ENCODE data around the gene CFAP97D2. TPM values are rescaled to one million over a fixed set of nuclear protein-coding genes. Genes with fewer than 3 reads are reported as not detected.
"Not testable (repeated sequence)": the region's sequence is repeated elsewhere in the genome, so short reads cannot be mapped to it uniquely, and the experiment has no call there.

The CFAP97D2 gene
- total and polyA plus RNA-seq, 4 donors = not detected

GRCh38 chr13:114258589-114258988, 79.5 kb downstream of the CFAP97D2 start:
- peaks cover 7 to 22% of the 10 kb centered on the region in 2 donors for H3K36me3 ChIP-seq (ENCODE audit: control insufficient read depth in 1 of 2, insufficient read depth in 2 of 2, low read length in 1 of 2)
- ATAC-seq (ENCODE audit: low FRiP score) (no peak), DNase-seq (no peak)
- no peaks in the 10 kb centered on the region for H3K4me1 ChIP-seq (ENCODE audit: control insufficient read depth in 1 of 2, insufficient read depth in 2 of 2, low read length in 2 of 2)
- intact Hi-C loops (cut with DNase I) = no loop called here
- H3K4me3 ChIP-seq (ENCODE audit: low read length in 2 of 2) = no peak overlapping the region
- H3K27me3 ChIP-seq (ENCODE audit: control insufficient read depth in 1 of 2, insufficient read depth in 2 of 2, low read length in 1 of 2) = no peaks in the 10 kb centered on the region
- WGBS, 2 donors = 94 to 95% methylated on average over 8 of the region's 8 CpGs
- no peak overlapping the region for H3K27ac ChIP-seq (ENCODE audit: low read depth in 1 of 2, low read length in 2 of 2)
- no peaks in the 10 kb centered on the region for H3K9me3 ChIP-seq (ENCODE audit: control insufficient read depth, low read length)

GRCh38 chr13:114259374-114259773, 80.3 kb downstream of the CFAP97D2 start:
- ATAC-seq (ENCODE audit: low FRiP score) (no peak), DNase-seq (no peak)
- intact Hi-C loops (cut with DNase I) = no loop called here
- Histone ChIP-seq H3K27ac (ENCODE audit: low read depth in 1 of 2, low read length in 2 of 2) (no peak overlapping the region), H3K27me3 (ENCODE audit: control insufficient read depth in 1 of 2, insufficient read depth in 2 of 2, low read length in 1 of 2) (no peaks in the 10 kb centered on the region), H3K4me1 (ENCODE audit: control insufficient read depth in 1 of 2, insufficient read depth in 2 of 2, low read length in 2 of 2) (no peaks in the 10 kb centered on the region), H3K9me3 (ENCODE audit: control insufficient read depth, low read length) (no peaks in the 10 kb centered on the region), H3K36me3 (ENCODE audit: control insufficient read depth in 1 of 2, insufficient read depth in 2 of 2, low read length in 1 of 2) (peaks cover 7 to 22% of the 10 kb centered on the region in 2 donors), H3K4me3 (ENCODE audit: low read length in 2 of 2) (no peak overlapping the region)
- 61 to 72% methylated on average over 7 of the region's 7 CpGs for WGBS, 2 donors

GRCh38 chr13:114259974-114260373, 80.9 kb downstream of the CFAP97D2 start:
- ATAC-seq (ENCODE audit: low FRiP score) (no peak), DNase-seq (no peak)
- Histone ChIP-seq H3K27ac (ENCODE audit: low read depth in 1 of 2, low read length in 2 of 2) (no peak overlapping the region), H3K9me3 (ENCODE audit: control insufficient read depth, low read length) (no peaks in the 10 kb centered on the region), H3K36me3 (ENCODE audit: control insufficient read depth in 1 of 2, insufficient read depth in 2 of 2, low read length in 1 of 2) (peaks cover 7 to 19% of the 10 kb centered on the region in 2 donors), H3K4me1 (ENCODE audit: control insufficient read depth in 1 of 2, insufficient read depth in 2 of 2, low read length in 2 of 2) (no peaks in the 10 kb centered on the region), H3K27me3 (ENCODE audit: control insufficient read depth in 1 of 2, insufficient read depth in 2 of 2, low read length in 1 of 2) (no peaks in the 10 kb centered on the region), H3K4me3 (ENCODE audit: low read length in 2 of 2) (no peak overlapping the region)
- 74 to 80% methylated on average over 4 of the region's 4 CpGs for WGBS, 2 donors
- intact Hi-C loops (cut with DNase I) = no loop called here

- DNase-seq = no peak
- Histone ChIP-seq H3K27ac (ENCODE audit: low read depth in 1 of 2, low read length in 2 of 2) (no peak overlapping the region), H3K4me3 (ENCODE audit: low read length in 2 of 2) (no peak overlapping the region), H3K4me1 (ENCODE audit: control insufficient read depth in 1 of 2, insufficient read depth in 2 of 2, low read length in 2 of 2) (no peaks in the 10 kb centered on the region), H3K27me3 (ENCODE audit: control insufficient read depth in 1 of 2, insufficient read depth in 2 of 2, low read length in 1 of 2) (no peaks in the 10 kb centered on the region), H3K9me3 (ENCODE audit: control insufficient read depth, low read length) (no peaks in the 10 kb centered on the region), H3K36me3 (ENCODE audit: control insufficient read depth in 1 of 2, insufficient read depth in 2 of 2, low read length in 1 of 2) (peaks cover 7 to 21% of the 10 kb centered on the region in 2 donors)
- intact Hi-C loops (cut with DNase I) = no loop called here
- ATAC-seq (ENCODE audit: low FRiP score) = no peak
- WGBS, 2 donors = 93% methylated on average over 3 of the region's 3 CpGs
Measured at GRCh38 chr13:114260814-114261213, 81.8 kb downstream of the CFAP97D2 start.

GRCh38 chr13:114261328-114261965, 82.4 kb downstream of the CFAP97D2 start:
- ATAC-seq (ENCODE audit: low FRiP score) = no peak
- H3K36me3 ChIP-seq (ENCODE audit: control insufficient read depth in 1 of 2, insufficient read depth in 2 of 2, low read length in 1 of 2) = peaks cover 7 to 21% of the 10 kb centered on the region in 2 donors
- no peaks in the 10 kb centered on the region for H3K9me3 ChIP-seq (ENCODE audit: control insufficient read depth, low read length)
- no peaks in the 10 kb centered on the region for H3K27me3 ChIP-seq (ENCODE audit: control insufficient read depth in 1 of 2, insufficient read depth in 2 of 2, low read length in 1 of 2)
- intact Hi-C loops (cut with DNase I) = no loop called here
- WGBS, 2 donors = 44 to 67% methylated on average over 3 of the region's 3 CpGs
- H3K4me3 ChIP-seq (ENCODE audit: low read length in 2 of 2) = no peak overlapping the region
- H3K4me1 ChIP-seq (ENCODE audit: control insufficient read depth in 1 of 2, insufficient read depth in 2 of 2, low read length in 2 of 2) = no peaks in the 10 kb centered on the region
- no peak for DNase-seq
- no peak overlapping the region for H3K27ac ChIP-seq (ENCODE audit: low read depth in 1 of 2, low read length in 2 of 2)

- DNase-seq (no peak), ATAC-seq (ENCODE audit: low FRiP score) (no peak)
Measured at GRCh38 chr13:114263578-114263977, 84.5 kb downstream of the CFAP97D2 start.

GRCh38 chr13:114264313-114264712, 85.3 kb downstream of the CFAP97D2 start:
- H3K27ac ChIP-seq (ENCODE audit: low read depth in 1 of 2, low read length in 2 of 2); DNase-seq: not testable (repeated sequence)

More at GRCh38 chr13:114263578-114263977, 84.5 kb downstream of the CFAP97D2 start:
- H3K27me3 ChIP-seq (ENCODE audit: control insufficient read depth in 1 of 2, insufficient read depth in 2 of 2, low read length in 1 of 2) = no peaks in the 10 kb centered on the region
- peaks cover 12 to 19% of the 10 kb centered on the region in 2 donors for H3K36me3 ChIP-seq (ENCODE audit: control insufficient read depth in 1 of 2, insufficient read depth in 2 of 2, low read length in 1 of 2)
- no peaks in the 10 kb centered on the region for H3K9me3 ChIP-seq (ENCODE audit: control insufficient read depth, low read length)
- intact Hi-C loops (cut with DNase I) = no loop called here
- H3K4me1 ChIP-seq (ENCODE audit: control insufficient read depth in 1 of 2, insufficient read depth in 2 of 2, low read length in 2 of 2) = no peaks in the 10 kb centered on the region
- no peak overlapping the region for H3K27ac ChIP-seq (ENCODE audit: low read depth in 1 of 2, low read length in 2 of 2)
- H3K4me3 ChIP-seq (ENCODE audit: low read length in 2 of 2) = no peak overlapping the region
- 81 to 90% methylated on average over 5 of the region's 5 CpGs for WGBS, 2 donors

GRCh38 chr13:114264886-114265611, 86.0 kb downstream of the CFAP97D2 start:
- Histone ChIP-seq H3K9me3 (ENCODE audit: control insufficient read depth, low read length) (no peaks in the 10 kb centered on the region), H3K27me3 (ENCODE audit: control insufficient read depth in 1 of 2, insufficient read depth in 2 of 2, low read length in 1 of 2) (no peaks in the 10 kb centered on the region), H3K27ac (ENCODE audit: low read depth in 1 of 2, low read length in 2 of 2) (no peak overlapping the region), H3K4me1 (ENCODE audit: control insufficient read depth in 1 of 2, insufficient read depth in 2 of 2, low read length in 2 of 2) (no peaks in the 10 kb centered on the region), H3K4me3 (ENCODE audit: low read length in 2 of 2) (no peak overlapping the region), H3K36me3 (ENCODE audit: control insufficient read depth in 1 of 2, insufficient read depth in 2 of 2, low read length in 1 of 2) (peaks cover 13 to 17% of the 10 kb centered on the region in 2 donors)
- intact Hi-C loops (cut with DNase I) = no loop called here
- ATAC-seq (ENCODE audit: low FRiP score) (no peak), DNase-seq (no peak)
- WGBS, 2 donors = 73 to 75% methylated on average over 8 of the region's 8 CpGs

More at GRCh38 chr13:114264313-114264712, 85.3 kb downstream of the CFAP97D2 start:
- intact Hi-C loops (cut with DNase I); ATAC-seq (ENCODE audit: low FRiP score); H3K9me3 ChIP-seq (ENCODE audit: control insufficient read depth, low read length); H3K27me3 ChIP-seq (ENCODE audit: control insufficient read depth in 1 of 2, insufficient read depth in 2 of 2, low read length in 1 of 2); H3K4me1 ChIP-seq (ENCODE audit: control insufficient read depth in 1 of 2, insufficient read depth in 2 of 2, low read length in 2 of 2); H3K4me3 ChIP-seq (ENCODE audit: low read length in 2 of 2): not testable (repeated sequence)
- 86 to 95% methylated on average over 13 of the region's 13 CpGs for WGBS, 2 donors
- peaks cover 13 to 21% of the 10 kb centered on the region in 2 donors for H3K36me3 ChIP-seq (ENCODE audit: control insufficient read depth in 1 of 2, insufficient read depth in 2 of 2, low read length in 1 of 2)

- ATAC-seq (ENCODE audit: low FRiP score) (no peak), DNase-seq (no peak)
- intact Hi-C loops (cut with DNase I) = no loop called here
- no peak overlapping the region for H3K27ac ChIP-seq (ENCODE audit: low read depth in 1 of 2, low read length in 2 of 2)
- H3K9me3 ChIP-seq (ENCODE audit: control insufficient read depth, low read length) = no peaks in the 10 kb centered on the region
- 95 to 96% methylated on average over 5 of the region's 5 CpGs for WGBS, 2 donors
- peaks cover 12 to 13% of the 10 kb centered on the region in 2 donors for H3K36me3 ChIP-seq (ENCODE audit: control insufficient read depth in 1 of 2, insufficient read depth in 2 of 2, low read length in 1 of 2)
- H3K27me3 ChIP-seq (ENCODE audit: control insufficient read depth in 1 of 2, insufficient read depth in 2 of 2, low read length in 1 of 2) = no peaks in the 10 kb centered on the region
- H3K4me3 ChIP-seq (ENCODE audit: low read length in 2 of 2) = no peak overlapping the region
- no peaks in the 10 kb centered on the region for H3K4me1 ChIP-seq (ENCODE audit: control insufficient read depth in 1 of 2, insufficient read depth in 2 of 2, low read length in 2 of 2)
Measured at GRCh38 chr13:114266241-114266640, 87.2 kb downstream of the CFAP97D2 start.
